Retinal pigment epithelial cell (primary cell): ENCODE results near the gene SH3BP2.

Experiments
- DNase-seq: peaks from one replicate; pipeline ENCODE4 v3.0.0-alpha.2; 2010; ENCODE audit warnings: low read depth
- H3K4me3 ChIP-seq: 2 replicates; pipeline ENCODE4 v1.5.1; 2011; ENCODE audit warnings: mild to moderate bottlenecking, low read length, control low read depth, moderate library complexity
- TF ChIP-seq, protein P1 (sequence below): conservative IDR thresholded peaks from 2 replicates; pipeline ENCODE4 v1.5.1; 2011; ENCODE audit warnings: low read depth, low read length, control low read depth, inconsistent platforms

SH3BP2 gene

GRCh38 chr4:2829321-2829932, 36.5 kb downstream of the SH3BP2 start:
- TF ChIP-seq, protein P1, sequence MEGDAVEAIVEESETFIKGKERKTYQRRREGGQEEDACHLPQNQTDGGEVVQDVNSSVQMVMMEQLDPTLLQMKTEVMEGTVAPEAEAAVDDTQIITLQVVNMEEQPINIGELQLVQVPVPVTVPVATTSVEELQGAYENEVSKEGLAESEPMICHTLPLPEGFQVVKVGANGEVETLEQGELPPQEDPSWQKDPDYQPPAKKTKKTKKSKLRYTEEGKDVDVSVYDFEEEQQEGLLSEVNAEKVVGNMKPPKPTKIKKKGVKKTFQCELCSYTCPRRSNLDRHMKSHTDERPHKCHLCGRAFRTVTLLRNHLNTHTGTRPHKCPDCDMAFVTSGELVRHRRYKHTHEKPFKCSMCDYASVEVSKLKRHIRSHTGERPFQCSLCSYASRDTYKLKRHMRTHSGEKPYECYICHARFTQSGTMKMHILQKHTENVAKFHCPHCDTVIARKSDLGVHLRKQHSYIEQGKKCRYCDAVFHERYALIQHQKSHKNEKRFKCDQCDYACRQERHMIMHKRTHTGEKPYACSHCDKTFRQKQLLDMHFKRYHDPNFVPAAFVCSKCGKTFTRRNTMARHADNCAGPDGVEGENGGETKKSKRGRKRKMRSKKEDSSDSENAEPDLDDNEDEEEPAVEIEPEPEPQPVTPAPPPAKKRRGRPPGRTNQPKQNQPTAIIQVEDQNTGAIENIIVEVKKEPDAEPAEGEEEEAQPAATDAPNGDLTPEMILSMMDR, result no peak

GRCh38 chr4:2829933-2830451, 37.1 kb downstream of the SH3BP2 start:
- TF ChIP-seq, protein P1, result no peak
- no peak for DNase-seq
- no peak overlapping the region for H3K4me3 ChIP-seq

More at GRCh38 chr4:2829321-2829932, 36.5 kb downstream of the SH3BP2 start:
- no peak overlapping the region for H3K4me3 ChIP-seq
- no peak for DNase-seq

GRCh38 chr4:2830632-2831610, 38.0 kb downstream of the SH3BP2 start:
- no peak for DNase-seq
- H3K4me3 ChIP-seq, result no peak overlapping the region
- TF ChIP-seq, protein P1, result no peak

- TF ChIP-seq, protein P1, result no peak
- DNase-seq, result no peak
- no peak overlapping the region for H3K4me3 ChIP-seq
Measured at GRCh38 chr4:2831611-2832308, 38.9 kb downstream of the SH3BP2 start.

DNA sequence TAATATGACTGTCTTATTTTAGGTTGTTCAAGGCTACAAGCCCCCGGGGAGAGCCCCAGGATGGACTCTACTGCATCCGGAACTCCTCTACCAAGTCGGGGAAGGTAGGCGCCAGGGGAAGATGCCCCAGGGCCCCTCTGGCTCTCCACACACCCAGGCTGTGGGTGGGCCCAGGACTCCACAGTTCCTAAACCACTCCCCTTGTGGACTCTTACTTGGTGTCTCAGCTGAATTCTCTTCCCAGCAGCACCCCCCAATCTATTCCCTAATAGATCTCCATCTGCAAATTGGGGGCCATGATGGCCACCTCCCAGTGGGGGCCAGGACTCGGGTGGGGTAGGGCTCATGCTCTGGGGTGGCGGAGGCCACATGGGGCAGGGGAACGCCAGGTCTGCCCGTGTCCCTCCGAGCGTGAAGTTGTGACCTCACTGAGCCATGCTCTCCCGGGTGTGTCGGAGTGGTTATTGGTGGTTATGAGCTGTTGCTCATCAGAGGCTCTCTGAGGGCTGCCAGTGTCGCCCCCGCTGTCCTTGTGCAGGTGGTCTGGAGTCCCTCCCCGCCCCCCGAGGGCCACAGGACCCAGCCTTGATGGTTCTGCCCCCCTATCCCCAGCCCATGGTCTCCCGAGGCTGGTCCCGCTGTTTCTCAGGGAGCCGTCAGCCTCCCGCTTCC, 39.6 kb downstream of the SH3BP2 start:
- DNase-seq, result no peak
- no peak overlapping the region for H3K4me3 ChIP-seq

More for the DNA sequence above, 39.6 kb downstream of the SH3BP2 start:
- TF ChIP-seq, protein P1, result no peak
